Naive thymus-derived CD4-positive, alpha-beta T cell (primary cell): Measurements from ENCODE around the gene PACRG. TPM values are rescaled to one million over a fixed set of nuclear protein-coding genes. Genes with fewer than 3 reads are reported as not detected.

ENCODE experiments used
- ATAC-seq: fragments of 150-1000 bp; cut with Tn5 transposase; 2 replicates; pipeline ENCODE4 v1.10.0; 2021; ENCODE audit warnings: mild to moderate bottlenecking, moderate library complexity
- CTCF ChIA-PET: fragments of 350-600 bp; sonication (Branson Sonifier 250); formaldehyde crosslinking; loops from one replicate; lab custom pipeline; 2021; ENCODE audit warnings: antibody characterized with exemption; lab: Charles Lee
- POLR2A ChIA-PET: fragments of 350-600 bp; sonication (Branson Sonifier 250); formaldehyde crosslinking; loops from one replicate; lab custom pipeline; 2021; ENCODE audit warnings: antibody characterized with exemption, inconsistent platforms; lab: Charles Lee
- DNase-seq, 9 donors: peaks; one replicate each; pipeline versions ENCODE4 v3.0.0 to v3.0.0-alpha.2; 2020 to 2022; ENCODE audit warnings: mixed read lengths in 1 of 9
- H3K27ac ChIP-seq: one replicate; pipeline ENCODE4 v1.7.0; 2013; ENCODE audit warnings: mild to moderate bottlenecking, low read depth, low read length, moderate library complexity
- H3K27me3 ChIP-seq, 2 donors: one replicate each; pipeline ENCODE4 v1.7.0; 2013; ENCODE audit warnings: low read length in 2 of 2, mild to moderate bottlenecking in 2 of 2, moderate library complexity in 2 of 2; ENCODE audit not compliant: control insufficient read depth in 2 of 2, insufficient read depth in 2 of 2
- H3K36me3 ChIP-seq, 3 experiments: 1 replicate in 2 of 3; 2 replicates in 1 of 3; pipeline ENCODE4 v1.7.0; 2013; ENCODE audit warnings: low read length in 3 of 3, mild to moderate bottlenecking in 3 of 3, moderate library complexity in 1 of 3; ENCODE audit not compliant: insufficient read depth in 3 of 3, control insufficient read depth in 2 of 3
- H3K4me1 ChIP-seq, 2 donors: one replicate each; pipeline ENCODE4 v1.7.0; 2013; ENCODE audit warnings: low read length in 2 of 2, mild to moderate bottlenecking in 2 of 2, moderate library complexity in 1 of 2; ENCODE audit not compliant: control insufficient read depth in 2 of 2, insufficient read depth in 2 of 2
- H3K4me3 ChIP-seq: 2 replicates; pipeline ENCODE4 v1.7.0; 2013; ENCODE audit warnings: mild to moderate bottlenecking, low read length
- H3K9me3 ChIP-seq, 3 experiments: 1 replicate in 2 of 3; 2 replicates in 1 of 3; pipeline ENCODE4 v1.7.0; 2013; ENCODE audit warnings: low read length in 3 of 3; ENCODE audit not compliant: control insufficient read depth in 2 of 3
- H3K27ac Mint-ChIP-seq, 9 donors: one replicate each; pipeline ENCODE4 v1.8.0; 2020 to 2022; ENCODE audit warnings: mixed read lengths in 9 of 9, mild to moderate bottlenecking in 8 of 9, moderate library complexity in 5 of 9, inconsistent platforms in 2 of 9
- H3K27me3 Mint-ChIP-seq, 5 donors: one replicate each; pipeline ENCODE4 v1.8.0; 2021 to 2022; ENCODE audit warnings: mixed read lengths in 5 of 5, mild to moderate bottlenecking in 1 of 5
- H3K36me3 Mint-ChIP-seq, 5 donors: one replicate each; pipeline ENCODE4 v1.8.0; 2020 to 2022; ENCODE audit warnings: mixed read lengths in 5 of 5, mild to moderate bottlenecking in 3 of 5, inconsistent platforms in 1 of 5
- H3K4me1 Mint-ChIP-seq, 7 donors: one replicate each; pipeline ENCODE4 v1.8.0; 2020 to 2022; ENCODE audit warnings: mixed read lengths in 7 of 7, mild to moderate bottlenecking in 3 of 7, inconsistent platforms in 1 of 7
- H3K4me3 Mint-ChIP-seq, 10 donors: one replicate each; pipeline ENCODE4 v1.8.0; 2020 to 2022; ENCODE audit warnings: mild to moderate bottlenecking in 10 of 10, mixed read lengths in 10 of 10, moderate library complexity in 6 of 10, inconsistent platforms in 2 of 10
- H3K9me3 Mint-ChIP-seq, 11 donors: one replicate each; pipeline ENCODE4 v1.8.0; 2020 to 2022; ENCODE audit warnings: mixed read lengths in 11 of 11, mild to moderate bottlenecking in 4 of 11, inconsistent platforms in 1 of 11, moderate library complexity in 1 of 11
- intact Hi-C, 2 donors: fragments of 100-400 bp; cut with micrococcal nuclease; formaldehyde crosslinking; loops; one replicate each; pipeline ENCODE4 v1.15.1; 2023
- polyA plus RNA-seq, 2 donors: library from polyadenylated mRNA; unstranded; fragments of 300-500 nt; fragmentation: Illumina TruSeq; gene quantifications; one replicate each; pipeline ENCODE4 v1.2.3, GENCODE V29; 2021
- total RNA-seq, 6 experiments: library from RNA in 5 of 6; stranded (reverse) in 5 of 6; gene quantifications; 1 replicate in 5 of 6; 2 replicates in 1 of 6; pipeline ENCODE4 v1.2.3 and lab custom pipeline; 2021 to 2026

Gene PACRG
- total and polyA plus RNA-seq, 7 experiments from 2014 or later, result 0.89 to 2.2 (median 1.5) TPM; not detected in 1

DNA sequence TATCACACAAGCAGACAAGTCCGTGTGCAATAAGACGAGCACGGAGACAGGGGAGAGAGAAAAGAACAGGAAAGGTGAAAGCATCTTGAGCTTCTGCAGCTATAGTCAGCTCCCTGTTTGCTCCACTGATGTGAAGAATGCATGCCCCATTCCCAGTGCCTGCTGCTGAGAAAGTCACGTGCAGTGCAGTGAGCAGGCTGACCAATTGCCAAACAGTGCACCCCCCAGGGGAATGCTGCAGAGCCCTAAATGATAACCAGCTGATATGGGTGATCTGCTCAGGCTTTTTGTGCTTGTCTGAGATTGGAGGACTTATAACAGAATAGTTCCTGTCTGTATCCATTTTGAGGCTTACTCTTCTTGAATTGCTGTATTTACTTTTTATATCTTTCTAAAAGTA lies 121.5 kb downstream of the PACRG start:
- CTCF ChIA-PET, result no interaction called here
- no peak overlapping the region for H3K4me3 ChIP-seq
- H3K36me3 Mint-ChIP-seq, result no peaks in the 10 kb centered on the region
- intact Hi-C loops, result no loop called here
- H3K4me1 ChIP-seq, result no peaks in the 10 kb centered on the region
- H3K9me3 ChIP-seq, result no peaks in the 10 kb centered on the region
- H3K9me3 Mint-ChIP-seq, result peaks cover 0 to 13% (median 3%) of the 10 kb centered on the region in 11 donors
- no peak overlapping the region for H3K27ac Mint-ChIP-seq
- peaks cover 0 to 5% (median 3%) of the 10 kb centered on the region in 5 donors for H3K27me3 Mint-ChIP-seq
- DNase-seq, result no peak
- H3K36me3 ChIP-seq, result no peaks in the 10 kb centered on the region
- H3K27me3 ChIP-seq, result no peaks in the 10 kb centered on the region
- ATAC-seq, result no peak
- POLR2A ChIA-PET, result no interaction called here
- H3K4me1 Mint-ChIP-seq, result no peaks in the 10 kb centered on the region
- no peak overlapping the region for H3K27ac ChIP-seq
- no peak overlapping the region for H3K4me3 Mint-ChIP-seq

DNA sequence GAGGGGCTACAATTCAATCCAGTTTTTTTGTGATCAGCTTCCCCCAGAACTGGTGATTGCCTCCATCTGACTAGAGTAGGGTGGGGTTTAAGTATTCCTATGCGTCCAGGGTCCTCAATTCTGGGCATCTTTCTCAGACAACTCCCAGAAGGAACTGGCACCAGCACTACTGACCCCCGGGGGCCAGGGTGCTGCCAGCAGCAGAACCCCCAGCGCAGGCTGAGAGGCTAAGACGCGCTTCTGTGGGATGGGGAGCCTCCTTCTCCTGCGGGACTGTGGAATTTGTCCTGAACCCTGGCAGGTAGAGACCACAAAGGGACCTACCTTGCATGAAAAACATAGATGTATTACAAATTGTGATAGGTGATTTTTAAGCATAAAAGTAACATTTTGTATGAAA lies 124.4 kb downstream of the PACRG start:
- intact Hi-C loops, result no loop called here
- no peaks in the 10 kb centered on the region for H3K36me3 Mint-ChIP-seq
- no peak for ATAC-seq
- peaks cover 0 to 8% (median 0%) of the 10 kb centered on the region in 5 donors for H3K27me3 Mint-ChIP-seq
- Histone ChIP-seq H3K36me3 (no peaks in the 10 kb centered on the region), H3K9me3 (no peaks in the 10 kb centered on the region), H3K27me3 (no peaks in the 10 kb centered on the region), H3K4me3 (no peak overlapping the region), H3K27ac (no peak overlapping the region), H3K4me1 (no peaks in the 10 kb centered on the region)
- CTCF ChIA-PET, result no interaction called here
- H3K4me3 Mint-ChIP-seq, result no peak overlapping the region
- H3K4me1 Mint-ChIP-seq, result no peaks in the 10 kb centered on the region
- no peak overlapping the region for H3K27ac Mint-ChIP-seq
- DNase-seq, result no peak
- peaks cover 0 to 3% (median 0%) of the 10 kb centered on the region in 11 donors for H3K9me3 Mint-ChIP-seq
- POLR2A ChIA-PET, result no interaction called here

DNA sequence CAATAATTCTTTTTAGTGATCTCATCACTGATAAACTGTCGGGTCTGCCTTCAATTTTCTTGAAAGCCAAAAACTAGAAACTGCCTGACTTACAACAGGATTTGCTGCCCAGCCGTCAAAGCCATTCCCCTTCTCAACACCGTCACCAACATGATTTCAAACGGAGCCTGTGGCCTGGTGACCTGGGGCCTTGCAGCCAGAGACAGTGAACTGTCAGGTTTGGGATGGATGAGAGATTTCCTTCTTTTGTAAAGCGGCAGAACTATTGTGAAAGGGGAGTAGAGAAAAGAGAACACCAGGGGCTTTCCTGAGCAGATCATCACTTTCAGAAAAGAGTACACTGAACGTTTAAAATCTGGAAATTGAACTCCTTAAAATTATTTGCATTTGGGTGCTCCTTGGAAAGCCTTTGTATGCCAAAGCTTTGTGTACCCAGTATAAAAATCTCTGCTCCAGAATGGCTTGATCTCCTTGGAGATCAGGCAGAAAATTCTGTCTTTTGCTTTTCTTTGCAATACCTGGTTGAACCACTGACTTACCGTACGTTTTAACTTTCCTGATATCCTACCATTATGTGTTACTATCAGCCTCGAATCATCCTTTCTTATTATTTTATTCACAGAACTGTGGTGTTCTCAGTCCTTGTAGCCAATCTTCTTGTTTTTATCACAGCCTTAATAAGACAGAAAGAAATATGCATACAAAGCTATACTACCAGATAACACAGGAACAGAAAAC lies 125.2 kb downstream of the PACRG start:
- H3K4me1 ChIP-seq, result no peaks in the 10 kb centered on the region
- intact Hi-C loops, result no loop called here
- DNase-seq (no peak), ATAC-seq (no peak)
- H3K4me3 Mint-ChIP-seq, result no peak overlapping the region
- no peaks in the 10 kb centered on the region for H3K27me3 ChIP-seq
- H3K4me1 Mint-ChIP-seq, result no peaks in the 10 kb centered on the region
- no peaks in the 10 kb centered on the region for H3K9me3 ChIP-seq
- H3K36me3 ChIP-seq, result no peaks in the 10 kb centered on the region
- H3K9me3 Mint-ChIP-seq, result peaks cover 0 to 3% (median 0%) of the 10 kb centered on the region in 11 donors
- no peak overlapping the region for H3K27ac Mint-ChIP-seq
- H3K36me3 Mint-ChIP-seq, result no peaks in the 10 kb centered on the region
- ChIA-PET POLR2A (no interaction called here), CTCF (no interaction called here)
- H3K4me3 ChIP-seq, result no peak overlapping the region
- H3K27ac ChIP-seq, result no peak overlapping the region
- peaks cover 0 to 12% (median 0%) of the 10 kb centered on the region in 5 donors for H3K27me3 Mint-ChIP-seq

DNA sequence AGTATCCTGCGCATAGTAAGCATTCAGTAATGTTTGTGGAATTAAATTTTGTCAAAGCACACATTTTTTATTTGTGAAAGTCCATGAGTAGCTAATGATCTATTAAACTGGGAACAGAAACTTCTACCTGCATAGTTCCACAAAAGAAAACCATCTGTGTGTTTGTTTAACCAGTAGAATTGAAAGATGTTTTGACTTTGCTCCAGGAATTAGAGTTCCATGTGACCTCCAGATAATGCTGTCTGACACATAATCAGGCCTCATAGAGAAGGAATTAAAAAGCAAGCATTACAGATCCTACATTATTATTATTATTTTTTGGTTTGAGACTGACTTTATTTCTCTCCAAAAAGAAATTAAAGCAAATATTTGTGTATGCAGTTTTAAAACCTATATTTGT lies 126.5 kb downstream of the PACRG start:
- H3K27me3 Mint-ChIP-seq, result peaks cover 0 to 16% (median 0%) of the 10 kb centered on the region in 5 donors
- CTCF ChIA-PET, result no interaction called here
- intact Hi-C loops, result no loop called here

DNA sequence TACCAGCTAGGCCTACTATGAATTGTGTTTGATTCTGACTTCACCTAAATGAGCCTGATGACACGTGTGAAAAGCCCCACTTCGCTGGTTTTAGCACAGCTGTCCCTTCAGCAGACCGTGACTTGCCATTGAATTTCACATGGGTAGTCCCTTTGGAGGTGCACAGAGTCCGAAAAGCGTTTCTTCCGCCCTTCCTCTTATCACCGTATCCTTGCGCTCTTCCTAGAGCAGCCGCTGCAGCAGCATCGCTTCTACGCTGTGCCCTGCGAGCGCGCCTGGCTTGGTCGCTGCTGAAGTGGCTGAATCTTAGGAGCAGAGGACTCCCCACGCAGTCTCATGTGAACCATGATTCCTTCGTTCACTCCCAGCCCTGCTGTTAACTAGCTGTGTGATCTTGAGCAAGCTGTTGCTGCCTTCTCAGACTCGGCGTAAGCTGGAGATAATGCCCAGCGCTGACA lies 127.0 kb downstream of the PACRG start:
- ATAC-seq (no peak), DNase-seq (no peak)
- H3K4me1 ChIP-seq, result no peaks in the 10 kb centered on the region
- Mint-ChIP-seq H3K36me3 (no peaks in the 10 kb centered on the region), H3K9me3 (peaks cover 0 to 4% (median 0%) of the 10 kb centered on the region in 11 donors), H3K27ac (no peak overlapping the region), H3K4me1 (no peaks in the 10 kb centered on the region), H3K27me3 (peaks cover 0 to 16% (median 0%) of the 10 kb centered on the region in 5 donors), H3K4me3 (no peak overlapping the region)
- no peaks in the 10 kb centered on the region for H3K36me3 ChIP-seq
- ChIA-PET POLR2A (no interaction called here), CTCF (no interaction called here)
- H3K4me3 ChIP-seq, result no peak overlapping the region
- intact Hi-C loops, result loop anchor here in 1 of 2 donors (5.0 kb wide), 1 partner anchor 1103 kb away; no protein-coding TSS in a partner anchor
- H3K27me3 ChIP-seq, result no peaks in the 10 kb centered on the region
- no peak overlapping the region for H3K27ac ChIP-seq
- H3K9me3 ChIP-seq, result no peaks in the 10 kb centered on the region

More for the DNA sequence above, 126.5 kb downstream of the PACRG start:
- Mint-ChIP-seq H3K4me3 (no peak overlapping the region), H3K9me3 (peaks cover 0 to 4% (median 0%) of the 10 kb centered on the region in 11 donors), H3K27ac (no peak overlapping the region), H3K36me3 (no peaks in the 10 kb centered on the region), H3K4me1 (no peaks in the 10 kb centered on the region)
- no peak for ATAC-seq
- no peaks in the 10 kb centered on the region for H3K27me3 ChIP-seq
- H3K9me3 ChIP-seq, result no peaks in the 10 kb centered on the region
- no peaks in the 10 kb centered on the region for H3K36me3 ChIP-seq
- no peak overlapping the region for H3K27ac ChIP-seq
- POLR2A ChIA-PET, result no interaction called here
- no peak overlapping the region for H3K4me3 ChIP-seq
- no peaks in the 10 kb centered on the region for H3K4me1 ChIP-seq
- no peak for DNase-seq

- H3K27me3 ChIP-seq, result no peaks in the 10 kb centered on the region
- Mint-ChIP-seq H3K36me3 (no peaks in the 10 kb centered on the region), H3K27me3 (peaks cover 0 to 19% (median 0%) of the 10 kb centered on the region in 5 donors), H3K4me1 (no peaks in the 10 kb centered on the region), H3K9me3 (peaks cover 0 to 4% (median 0%) of the 10 kb centered on the region in 11 donors), H3K4me3 (no peak overlapping the region), H3K27ac (no peak overlapping the region)
- H3K27ac ChIP-seq, result no peak overlapping the region
- intact Hi-C loops, result loop anchor here in 1 of 2 donors (5.0 kb wide), 1 partner anchor 1100 kb away; no protein-coding TSS in a partner anchor
- no peaks in the 10 kb centered on the region for H3K4me1 ChIP-seq
- no peaks in the 10 kb centered on the region for H3K36me3 ChIP-seq
- ChIA-PET POLR2A (no interaction called here), CTCF (interaction anchor here (0.6 kb wide), 1 partner anchor 1090 kb away, joined by 3 read pairs; no protein-coding TSS in a partner anchor)
- H3K9me3 ChIP-seq, result no peaks in the 10 kb centered on the region
- DNase-seq (no peak), ATAC-seq (no peak)
- H3K4me3 ChIP-seq, result no peak overlapping the region
These were observed 129.1 kb downstream of the PACRG start for GRCh38 chr6:162856885-162857284.
